Hepatocyte (in vitro differentiated cells): ENCODE data around the gene PRR35. TPM values are rescaled to one million over a fixed set of nuclear protein-coding genes. Genes with fewer than 3 reads are reported as not detected.

Source experiments
- DNase-seq: peaks from one replicate; pipeline ENCODE4 v3.0.0-alpha.2; 2016; ENCODE audit warnings: low spot score
- H2AFZ ChIP-seq: fragments of 200-600 bp; sonication (generic); 2 replicates; pipeline ENCODE4 v1.6.0; 2016; ENCODE audit warnings: antibody characterized with exemption, mild to moderate bottlenecking
- H3K27ac ChIP-seq: fragments of 200-600 bp; sonication (generic); 2 replicates; pipeline ENCODE4 v1.5.1; 2016; ENCODE audit warnings: mild to moderate bottlenecking
- H3K27me3 ChIP-seq: fragments of 200-600 bp; sonication (generic); 2 replicates; pipeline ENCODE4 v1.6.1; 2016
- H3K36me3 ChIP-seq: fragments of 200-600 bp; sonication (generic); replicated peaks from 2 replicates; pipeline ENCODE4 v1.5.1; 2016; ENCODE audit warnings: low read depth; ENCODE audit not compliant: insufficient read depth
- H3K4me1 ChIP-seq: fragments of 200-600 bp; sonication (generic); 2 replicates; pipeline ENCODE4 v1.5.1; 2016; ENCODE audit warnings: mild to moderate bottlenecking, moderate library complexity; ENCODE audit not compliant: insufficient read depth
- H3K4me2 ChIP-seq: fragments of 200-600 bp; sonication (generic); 2 replicates; pipeline ENCODE4 v1.6.0; 2016
- H3K4me3 ChIP-seq: fragments of 200-600 bp; sonication (generic); 2 replicates; pipeline ENCODE4 v1.5.1; 2016; ENCODE audit warnings: mild to moderate bottlenecking
- H3K79me2 ChIP-seq: fragments of 200-600 bp; sonication (generic); 2 replicates; pipeline ENCODE4 v1.6.0; 2017; ENCODE audit warnings: mild to moderate bottlenecking
- H3K9me2 ChIP-seq: fragments of 200-600 bp; sonication (generic); replicated peaks from 2 replicates; pipeline ENCODE4 v1.6.0; 2017; ENCODE audit warnings: mild to moderate bottlenecking; ENCODE audit not compliant: insufficient read depth
- H3K9me3 ChIP-seq: fragments of 200-600 bp; sonication (generic); 2 replicates; pipeline ENCODE4 v1.5.1; 2016; ENCODE audit warnings: low read depth, mild to moderate bottlenecking
- H4K20me1 ChIP-seq: fragments of 200-600 bp; sonication (generic); 2 replicates; pipeline ENCODE4 v1.6.0; 2016; ENCODE audit warnings: mild to moderate bottlenecking; ENCODE audit not compliant: insufficient read depth, poor library complexity, severe bottlenecking
- EZH2 ChIP-seq: fragments of 200-600 bp; sonication (generic); IDR thresholded peaks from 2 replicates; pipeline ENCODE4 v1.6.1; 2016; ENCODE audit warnings: antibody characterized with exemption, mild to moderate bottlenecking, borderline replicate concordance
- EZH2phosphoT487 ChIP-seq: fragments of 200-600 bp; sonication (generic); IDR thresholded peaks from one replicate; pipeline ENCODE4 v1.6.1; 2018; ENCODE audit warnings: antibody characterized with exemption, mild to moderate bottlenecking, low read depth, moderate library complexity; ENCODE audit not compliant: unreplicated experiment, severe bottlenecking
- WGBS: methylation state at CpG from one replicate; pipeline ENCODE4 v1.1.6; 2016; ENCODE audit warnings: low lambda C conversion rate; ENCODE audit errors: missing lambda C conversion rate; 5-methylcytosine and 5-hydroxymethylcytosine counted together
- polyA plus RNA-seq: library from polyadenylated mRNA; unstranded; fragments of >200 nt; fragmentation: Nextera tagmentation; extraction: Ambion mirVana; gene quantifications from 2 replicates; pipeline ENCODE4 v1.2.1, GENCODE V29; 2016
- total RNA-seq: library from RNA; depleted of rRNA; stranded (reverse); fragments of >200 nt; gene quantifications from 2 replicates; pipeline ENCODE4 v1.2.3, GENCODE V29; 2014
- TF ChIP-seq, protein P1 (sequence below): fragments of 200-600 bp; sonication (generic); IDR thresholded peaks from 2 replicates; pipeline ENCODE4 v1.5.1; 2016; ENCODE audit warnings: antibody characterized with exemption, mild to moderate bottlenecking; ENCODE audit not compliant: poor library complexity

Gene PRR35
- total and polyA plus RNA-seq, 2 experiments from 2014 or later, result not detected

DNA sequence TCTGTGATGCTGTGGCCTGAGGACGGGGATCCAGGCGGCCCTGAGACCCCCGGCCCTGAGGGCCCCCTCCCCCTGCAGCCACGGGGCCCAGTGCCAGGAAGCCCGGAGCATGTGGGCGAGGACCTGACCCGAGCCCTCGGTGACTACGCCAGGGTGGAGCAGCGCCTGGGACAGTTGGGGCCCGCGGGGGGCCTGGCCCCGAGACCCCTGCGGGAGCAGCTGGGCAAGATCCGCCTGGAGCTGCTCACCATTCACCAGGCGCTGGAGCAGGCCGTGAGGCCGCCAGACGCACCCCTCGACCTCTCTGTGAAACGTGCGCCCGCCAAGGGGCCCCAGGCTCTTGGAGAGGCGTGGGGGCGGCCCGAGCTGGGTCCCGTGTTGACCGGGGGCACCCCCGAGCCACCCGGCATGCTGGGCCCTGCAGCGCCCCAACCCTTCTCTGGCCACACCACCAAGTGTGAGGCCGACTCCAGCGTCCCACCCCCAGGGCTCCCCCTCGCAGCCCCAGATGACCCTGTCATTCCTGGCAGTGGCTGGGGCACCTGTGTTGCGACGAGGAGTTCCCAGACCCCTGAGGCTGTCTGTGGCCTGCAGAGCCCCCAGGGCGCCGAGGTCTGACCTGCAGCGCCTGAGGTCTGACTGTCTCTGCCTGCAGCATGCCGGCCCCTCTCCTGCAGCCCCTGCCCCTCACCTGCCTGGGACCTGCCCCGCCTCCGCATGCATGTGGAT is 4.7 kb downstream of the PRR35 start:
- TF ChIP-seq, protein P1, sequence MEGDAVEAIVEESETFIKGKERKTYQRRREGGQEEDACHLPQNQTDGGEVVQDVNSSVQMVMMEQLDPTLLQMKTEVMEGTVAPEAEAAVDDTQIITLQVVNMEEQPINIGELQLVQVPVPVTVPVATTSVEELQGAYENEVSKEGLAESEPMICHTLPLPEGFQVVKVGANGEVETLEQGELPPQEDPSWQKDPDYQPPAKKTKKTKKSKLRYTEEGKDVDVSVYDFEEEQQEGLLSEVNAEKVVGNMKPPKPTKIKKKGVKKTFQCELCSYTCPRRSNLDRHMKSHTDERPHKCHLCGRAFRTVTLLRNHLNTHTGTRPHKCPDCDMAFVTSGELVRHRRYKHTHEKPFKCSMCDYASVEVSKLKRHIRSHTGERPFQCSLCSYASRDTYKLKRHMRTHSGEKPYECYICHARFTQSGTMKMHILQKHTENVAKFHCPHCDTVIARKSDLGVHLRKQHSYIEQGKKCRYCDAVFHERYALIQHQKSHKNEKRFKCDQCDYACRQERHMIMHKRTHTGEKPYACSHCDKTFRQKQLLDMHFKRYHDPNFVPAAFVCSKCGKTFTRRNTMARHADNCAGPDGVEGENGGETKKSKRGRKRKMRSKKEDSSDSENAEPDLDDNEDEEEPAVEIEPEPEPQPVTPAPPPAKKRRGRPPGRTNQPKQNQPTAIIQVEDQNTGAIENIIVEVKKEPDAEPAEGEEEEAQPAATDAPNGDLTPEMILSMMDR, result no peak
- no peak for TF ChIP-seq EZH2
- Histone ChIP-seq H3K79me2 (no peaks in the 10 kb centered on the region), H3K4me3 (no peak overlapping the region), H2AFZ (no peak overlapping the region), H3K4me2 (no peak overlapping the region), H3K9me2 (no peaks in the 10 kb centered on the region), H4K20me1 (no peaks in the 10 kb centered on the region), H3K9me3 (no peaks in the 10 kb centered on the region), H3K36me3 (no peaks in the 10 kb centered on the region), H3K27ac (peak overlapping the region; percentile 68), H3K4me1 (peaks cover 38% of the 10 kb centered on the region), H3K27me3 (peaks cover 13% of the 10 kb centered on the region)
- 96% methylated on average over 23 of the region's 42 CpGs for WGBS
- no peak for DNase-seq

DNA sequence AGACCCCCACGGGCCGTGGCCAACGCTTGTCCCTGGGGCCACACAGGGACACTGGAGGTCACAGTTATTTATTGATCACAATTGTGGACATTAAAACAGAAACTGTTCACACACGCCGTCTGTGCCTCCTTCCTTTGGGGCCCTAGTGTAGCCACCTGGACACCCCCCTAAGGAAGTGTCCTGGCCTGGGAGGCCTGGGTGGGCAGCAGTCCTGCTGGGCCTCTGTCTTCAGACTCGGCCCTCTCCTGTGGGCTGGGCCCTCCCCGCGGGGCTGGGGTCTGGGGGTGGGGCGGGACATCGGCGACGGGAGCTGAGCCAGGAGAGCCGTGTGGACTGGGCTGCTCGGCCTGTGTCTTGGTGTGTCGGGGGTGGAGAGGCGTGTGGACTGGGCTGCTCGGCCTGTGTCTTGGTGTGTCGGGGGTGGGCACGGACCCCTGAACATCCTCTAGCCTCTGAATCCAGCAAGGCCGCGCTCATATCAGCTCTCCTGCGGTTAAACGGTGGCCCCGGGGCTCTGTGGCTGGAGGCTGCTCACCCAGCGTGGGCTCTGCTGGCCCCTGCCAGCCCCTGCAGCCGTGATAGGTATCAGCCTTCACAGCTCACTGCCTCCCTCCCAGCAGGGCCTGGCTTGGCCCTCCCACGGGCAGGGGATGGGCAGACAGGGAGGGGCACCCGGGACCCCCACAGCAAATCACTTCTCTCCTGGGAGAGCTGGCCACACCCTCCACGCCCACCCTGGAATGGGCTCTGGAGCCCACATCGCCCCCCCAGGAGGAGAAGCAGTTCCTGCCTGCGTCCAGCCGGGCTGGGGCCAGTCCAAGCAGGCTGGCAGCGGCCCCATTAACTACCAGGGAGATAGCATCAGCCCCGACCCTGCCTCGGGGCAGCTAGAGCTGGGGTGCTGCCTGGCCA is 5.5 kb downstream of the PRR35 start:
- Histone ChIP-seq H3K9me3 (no peaks in the 10 kb centered on the region), H3K9me2 (no peaks in the 10 kb centered on the region), H3K4me3 (no peak overlapping the region), H2AFZ (no peak overlapping the region), H4K20me1 (no peaks in the 10 kb centered on the region), H3K27me3 (peaks cover 12% of the 10 kb centered on the region), H3K36me3 (no peaks in the 10 kb centered on the region), H3K79me2 (peaks cover 7% of the 10 kb centered on the region), H3K4me2 (peak overlapping the region; percentile 59), H3K27ac (peak overlapping the region; percentile 68), H3K4me1 (peaks cover 38% of the 10 kb centered on the region)
- 57% methylated on average over 25 of the region's 35 CpGs for WGBS
- TF ChIP-seq, protein P1, result no peak
- TF ChIP-seq EZH2phosphoT487 (no peak), EZH2 (no peak)
- peak; percentile 50 for DNase-seq

DNA sequence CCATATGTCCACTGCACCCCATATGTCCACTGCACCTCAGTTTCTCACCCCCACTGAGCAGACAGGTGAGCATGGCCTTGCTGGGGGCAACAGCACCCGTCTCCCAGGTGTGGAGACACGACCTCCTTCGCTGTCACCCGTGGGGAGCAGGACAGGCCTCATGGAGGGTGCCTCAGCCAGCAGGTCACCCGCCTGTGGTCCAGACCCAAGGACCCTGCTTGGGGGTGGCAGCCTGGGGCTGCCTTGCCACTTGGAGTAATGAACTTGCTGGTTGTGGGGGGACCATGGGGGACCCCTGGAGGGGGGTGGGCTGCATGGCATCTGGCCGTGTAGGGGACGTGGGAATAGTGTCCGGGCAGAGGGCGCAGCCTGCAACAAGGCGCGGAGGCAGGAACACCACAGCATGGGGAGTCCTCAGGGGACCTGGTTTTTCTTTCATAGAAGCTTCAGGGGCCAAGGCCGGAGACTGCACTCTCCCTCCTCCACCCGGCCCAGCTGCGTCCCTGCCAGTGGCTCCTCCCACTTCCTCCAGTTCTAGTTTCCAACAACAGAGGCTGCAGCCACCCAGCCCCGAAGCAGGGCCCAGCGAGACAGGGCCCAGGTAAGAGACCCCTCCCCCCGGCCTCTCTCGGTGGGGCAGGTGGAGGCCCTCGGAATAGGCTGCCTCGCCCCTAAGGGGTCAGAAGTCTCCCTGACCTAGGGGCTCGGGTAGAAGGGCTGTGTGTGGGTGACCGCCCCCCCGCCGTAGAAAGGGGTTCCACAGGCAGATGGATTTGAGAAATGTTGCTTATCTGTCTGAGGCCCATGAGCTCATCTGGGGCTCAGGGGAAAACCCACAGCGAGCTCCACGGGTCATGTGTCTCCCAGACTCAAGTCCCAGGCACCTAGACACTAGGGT is 6.5 kb downstream of the PRR35 start, which contains the start of gene NHLRC4:
Gene NHLRC4 (plus strand): TSS at position 531 of the 898 bp plus-strand sequence. CDS start 1,043 bp downstream, outside the sequence.
- H3K27me3 ChIP-seq, result peaks cover 2% of the 10 kb centered on the region

More for the DNA sequence above, 6.5 kb downstream of the PRR35 start, which contains the start of gene NHLRC4:
- Histone ChIP-seq H3K4me1 (peaks cover 38% of the 10 kb centered on the region), H3K27ac (peak within 1 kb of the TSS; percentile 68), H3K79me2 (peaks cover 10% of the 10 kb centered on the region), H3K4me2 (peak within 1 kb of the TSS; percentile 66), H2AFZ (no peak within 1 kb of the TSS), H3K9me2 (no peaks in the 10 kb centered on the region), H3K36me3 (no peaks in the 10 kb centered on the region), H3K9me3 (no peaks in the 10 kb centered on the region), H4K20me1 (no peaks in the 10 kb centered on the region), H3K4me3 (no peak within 1 kb of the TSS)
- peak; percentile 80 for DNase-seq
- TF ChIP-seq, protein P1, result no peak
- no peak for TF ChIP-seq EZH2
- no peak for TF ChIP-seq EZH2phosphoT487
- 58% methylated on average over 26 of the region's 26 CpGs for WGBS
